Measurements from ENCODE around the gene APOOL. TPM values are rescaled to one million over a fixed set of nuclear protein-coding genes. Genes with fewer than 3 reads are reported as not detected.
"Not testable (repeated sequence)": the region's sequence is repeated elsewhere in the genome, so short reads cannot be mapped to it uniquely, and the experiment has no call there.

APOOL gene
- total and polyA plus RNA-seq, 10 of the 15 experiments (the other 5 are each of a cell fraction or from before 2014, with no cell fraction given), result 4.4 to 14.7 (median 7.7) TPM

GRCh38 chrX:84991739-84992138 is 11.9 kb upstream of the APOOL start:
- H3K9me3 ChIP-seq (replicated peaks; ENCODE audit: control insufficient read depth, insufficient read depth, low read length); H3K79me2 ChIP-seq (ENCODE audit: control insufficient read depth, insufficient read depth, low read length); in situ Hi-C loops (cut with MboI); H3K4me2 ChIP-seq (ENCODE audit: control insufficient read depth, insufficient read depth); H3K36me3 ChIP-seq (ENCODE audit: control insufficient read depth in 2 of 2, insufficient read depth in 2 of 2, low read length in 1 of 2); DNase-seq (ENCODE audit: low read depth, low spot score); H3K9ac ChIP-seq (ENCODE audit: control insufficient read depth, insufficient read depth, low read length); FAIRE-seq; SMC1A ChIA-PET (ENCODE audit: uncharacterized antibody, unreplicated experiment); intact Hi-C loops (cut with micrococcal nuclease; ENCODE audit: unreplicated experiment); ATAC-seq; H3K4me3 ChIP-seq; RAD21 ChIA-PET (ENCODE audit: unreplicated experiment); H3K4me1 ChIP-seq (ENCODE audit: control insufficient read depth, insufficient read depth, low read length); H3K27me3 ChIP-seq (replicated peaks in 1 of 2; ENCODE audit: control insufficient read depth in 2 of 2, insufficient read depth in 2 of 2, low read length in 1 of 2); BruUV-seq (replicated peaks); CTCF ChIA-PET; H2AFZ ChIP-seq (ENCODE audit: control insufficient read depth, low read depth, low read length); POLR2A ChIA-PET; H3K27ac ChIP-seq (ENCODE audit: control insufficient read depth, insufficient read depth); H4K20me1 ChIP-seq (ENCODE audit: control insufficient read depth, insufficient read depth): not testable (repeated sequence)
- WGBS (ENCODE audit: insufficient coverage, insufficient replicate concordance, low lambda C conversion rate, missing lambda C conversion rate), result 61% methylated on average over 5 of the region's 5 CpGs

GRCh38 chrX:84993150-84993549 is 10.5 kb upstream of the APOOL start:
- Histone ChIP-seq H3K4me2 (ENCODE audit: control insufficient read depth, insufficient read depth) (no peak overlapping the region), H3K9me3 (replicated peaks; ENCODE audit: control insufficient read depth, insufficient read depth, low read length) (no peaks in the 10 kb centered on the region; the same call in 2 of the 3 replicates), H4K20me1 (ENCODE audit: control insufficient read depth, insufficient read depth) (no peaks in the 10 kb centered on the region), H2AFZ (ENCODE audit: control insufficient read depth, low read depth, low read length) (no peak overlapping the region), H3K9ac (ENCODE audit: control insufficient read depth, insufficient read depth, low read length) (no peak overlapping the region), H3K27ac (ENCODE audit: control insufficient read depth, insufficient read depth) (no peak overlapping the region), H3K4me3 (no peak overlapping the region), H3K79me2 (ENCODE audit: control insufficient read depth, insufficient read depth, low read length) (no peaks in the 10 kb centered on the region), H3K4me1 (ENCODE audit: control insufficient read depth, insufficient read depth, low read length) (no peaks in the 10 kb centered on the region), H3K36me3 (ENCODE audit: control insufficient read depth in 2 of 2, insufficient read depth in 2 of 2, low read length in 1 of 2) (no peaks in the 10 kb centered on the region), H3K27me3 (replicated peaks in 1 of 2; ENCODE audit: control insufficient read depth in 2 of 2, insufficient read depth in 2 of 2, low read length in 1 of 2) (no peaks in the 10 kb centered on the region)
- TF ChIP-seq, protein P1, sequence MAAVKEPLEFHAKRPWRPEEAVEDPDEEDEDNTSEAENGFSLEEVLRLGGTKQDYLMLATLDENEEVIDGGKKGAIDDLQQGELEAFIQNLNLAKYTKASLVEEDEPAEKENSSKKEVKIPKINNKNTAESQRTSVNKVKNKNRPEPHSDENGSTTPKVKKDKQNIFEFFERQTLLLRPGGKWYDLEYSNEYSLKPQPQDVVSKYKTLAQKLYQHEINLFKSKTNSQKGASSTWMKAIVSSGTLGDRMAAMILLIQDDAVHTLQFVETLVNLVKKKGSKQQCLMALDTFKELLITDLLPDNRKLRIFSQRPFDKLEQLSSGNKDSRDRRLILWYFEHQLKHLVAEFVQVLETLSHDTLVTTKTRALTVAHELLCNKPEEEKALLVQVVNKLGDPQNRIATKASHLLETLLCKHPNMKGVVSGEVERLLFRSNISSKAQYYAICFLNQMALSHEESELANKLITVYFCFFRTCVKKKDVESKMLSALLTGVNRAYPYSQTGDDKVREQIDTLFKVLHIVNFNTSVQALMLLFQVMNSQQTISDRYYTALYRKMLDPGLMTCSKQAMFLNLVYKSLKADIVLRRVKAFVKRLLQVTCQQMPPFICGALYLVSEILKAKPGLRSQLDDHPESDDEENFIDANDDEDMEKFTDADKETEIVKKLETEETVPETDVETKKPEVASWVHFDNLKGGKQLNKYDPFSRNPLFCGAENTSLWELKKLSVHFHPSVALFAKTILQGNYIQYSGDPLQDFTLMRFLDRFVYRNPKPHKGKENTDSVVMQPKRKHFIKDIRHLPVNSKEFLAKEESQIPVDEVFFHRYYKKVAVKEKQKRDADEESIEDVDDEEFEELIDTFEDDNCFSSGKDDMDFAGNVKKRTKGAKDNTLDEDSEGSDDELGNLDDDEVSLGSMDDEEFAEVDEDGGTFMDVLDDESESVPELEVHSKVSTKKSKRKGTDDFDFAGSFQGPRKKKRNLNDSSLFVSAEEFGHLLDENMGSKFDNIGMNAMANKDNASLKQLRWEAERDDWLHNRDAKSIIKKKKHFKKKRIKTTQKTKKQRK (IDR thresholded peaks at IDR 0.05; ENCODE audit: low read depth, low read length), result no peak
- no peak for TF ChIP-seq NFYA (IDR thresholded peaks at IDR 0.05; ENCODE audit: borderline replicate concordance, low read depth, low read length)
- no peak for TF ChIP-seq JUND (IDR thresholded peaks at IDR 0.05; ENCODE audit: low read depth, low read length)
- no peak for TF ChIP-seq GABPA (IDR thresholded peaks at IDR 0.05; ENCODE audit: low read depth)
- DNase-seq (ENCODE audit: low read depth, low spot score) (no peak), ATAC-seq (no peak), FAIRE-seq (no peak)
- ChIA-PET RAD21 (ENCODE audit: unreplicated experiment) (no interaction called here), SMC1A (ENCODE audit: uncharacterized antibody, unreplicated experiment) (no interaction called here), CTCF (no interaction called here), POLR2A (no interaction called here)
- 0% methylated on average over 1 of the region's 1 CpG for whole genome bisulfite sequencing (ENCODE audit: insufficient coverage, insufficient replicate concordance, low lambda C conversion rate, missing lambda C conversion rate)
- BruUV-seq (replicated peaks), result no TSS peak
- in situ Hi-C loops (cut with MboI) (no loop called here), intact Hi-C loops (cut with micrococcal nuclease; ENCODE audit: unreplicated experiment) (no loop called here)
